Measurements from ENCODE around the gene ODC1. TPM values are rescaled to one million over a fixed set of nuclear protein-coding genes. Genes with fewer than 3 reads are reported as not detected.

ODC1 gene
- total and polyA plus RNA-seq, 2 of the 4 experiments (the other 2 are of a cell fraction) = 117 to 204 TPM

GRCh38 chr2:10422251-10422650, 25.9 kb downstream of the ODC1 start:
- no CpG with 5 or more reads among the region's 6 CpGs for WGBS, 2 experiments (ENCODE audit: extremely low coverage in 2 of 2, insufficient read length in 1 of 2)
- ChIA-PET POLR2A (ENCODE audit: unreplicated experiment) (no interaction called here), CTCF (no interaction called here)
- Histone ChIP-seq H4K20me1 (ENCODE audit: insufficient read depth, low read length) (peaks cover 4% of the 10 kb centered on the region; the same call in 1 of the 2 replicates), H2BK15ac (ENCODE audit: low read depth, low read length) (no peak overlapping the region), H3K4me2 (ENCODE audit: low read depth, low read length) (no peak overlapping the region), H3K4me3 (ENCODE audit: insufficient read depth, low read depth, low read length) (no peak overlapping the region), H3K56ac (ENCODE audit: extremely low read depth, insufficient read depth, low read length) (no peak overlapping the region), H3K18ac (ENCODE audit: low read depth, low read length) (no peak overlapping the region), H4K8ac (ENCODE audit: low read depth in 2 of 2, low read length in 2 of 2) (no peak overlapping the region), H3K27ac (ENCODE audit: insufficient read depth, low read length) (no peak overlapping the region), H2BK20ac (ENCODE audit: low read depth, low read length) (no peak overlapping the region), H2AFZ (replicated peaks; ENCODE audit: low read length, poor library complexity) (no peak overlapping the region), H3K9me3 (ENCODE audit: control insufficient read depth, insufficient read depth, low read length) (no peaks in the 10 kb centered on the region), H3K27me3 (ENCODE audit: control insufficient read depth, insufficient read depth, low read length) (no peaks in the 10 kb centered on the region), H2AK5ac (ENCODE audit: low read depth, low read length) (no peak overlapping the region), H3K23ac (ENCODE audit: low read depth, low read length) (no peak overlapping the region), H2AK9ac (replicated peaks; ENCODE audit: low read depth, low read length, poor library complexity) (peak overlapping the region; percentile 17), H4K5ac (ENCODE audit: low read depth, low read length) (no peak overlapping the region), H2BK120ac (ENCODE audit: low read depth, low read length) (no peak overlapping the region), H4K91ac (ENCODE audit: insufficient read depth, low read depth, low read length) (no peak overlapping the region), H3K4ac (ENCODE audit: low read depth, low read length) (no peak overlapping the region), H3K36me3 (ENCODE audit: control insufficient read depth, insufficient read depth, low read length) (peaks cover 7% of the 10 kb centered on the region; the same call in 1 of the 2 replicates), H3K9ac (ENCODE audit: low read depth, low read length) (no peak overlapping the region), H3K14ac (replicated peaks; ENCODE audit: low read depth, low read length) (no peak overlapping the region), H3K4me1 (ENCODE audit: control insufficient read depth, insufficient read depth, low read length) (peaks cover 3% of the 10 kb centered on the region; the same call in 1 of the 2 replicates), H3K9me1 (ENCODE audit: insufficient read depth, low read length) (no peaks in the 10 kb centered on the region), H3K79me1 (ENCODE audit: low read depth in 1 of 2, low read length in 2 of 2) (no peaks in the 10 kb centered on the region), H2BK5ac (ENCODE audit: low read depth, low read length, poor library complexity, severe bottlenecking) (no peak overlapping the region)
- TF ChIP-seq POLR2A (IDR thresholded peaks at IDR 0.05; ENCODE audit: low read depth, low read length) (no peak), RAD21 (IDR thresholded peaks at IDR 0.05; ENCODE audit: low read length) (no peak), USF2 (IDR thresholded peaks at IDR 0.05; ENCODE audit: low read depth, low read length) (no peak), CTCF (conservative IDR thresholded peaks at IDR 0.05; ENCODE audit: low read depth, low read length) (no peak), FOS (IDR thresholded peaks at IDR 0.05; ENCODE audit: low read depth, low read length) (no peak), MAZ (IDR thresholded peaks at IDR 0.05; ENCODE audit: borderline replicate concordance, low read depth, low read length) (no peak), RCOR1 (IDR thresholded peaks at IDR 0.05; ENCODE audit: insufficient replicate concordance, low read length) (no peak), SMC3 (IDR thresholded peaks at IDR 0.05; ENCODE audit: low read depth, low read length) (no peak), NFE2L2 (IDR thresholded peaks at IDR 0.05; ENCODE audit: low read depth, low read length) (no peak)
- dilution Hi-C loops (cut with HindIII; ENCODE audit: low sequenced_read_pairs, unreplicated experiment) = no loop called here
- in situ Hi-C loops (cut with MboI; ENCODE audit: low sequenced_read_pairs) = loop anchor here (10.0 kb wide), 1 partner anchor 617 kb away; no protein-coding TSS in a partner anchor
- no TSS peak for BruUV-seq (replicated peaks)
- DNase-seq (no peak), ATAC-seq (ENCODE audit: low read depth) (no peak)
- intact Hi-C loops (cut with micrococcal nuclease) = no loop called here

Measured in IMR-90 (cell line).